Measurements from ENCODE around the gene WDR5. TPM values are rescaled to one million over a fixed set of nuclear protein-coding genes. Genes with fewer than 3 reads are reported as not detected.

The WDR5 gene
- total RNA-seq, 2 experiments from 2014 or later: 32.1 to 32.7 TPM

DNA sequence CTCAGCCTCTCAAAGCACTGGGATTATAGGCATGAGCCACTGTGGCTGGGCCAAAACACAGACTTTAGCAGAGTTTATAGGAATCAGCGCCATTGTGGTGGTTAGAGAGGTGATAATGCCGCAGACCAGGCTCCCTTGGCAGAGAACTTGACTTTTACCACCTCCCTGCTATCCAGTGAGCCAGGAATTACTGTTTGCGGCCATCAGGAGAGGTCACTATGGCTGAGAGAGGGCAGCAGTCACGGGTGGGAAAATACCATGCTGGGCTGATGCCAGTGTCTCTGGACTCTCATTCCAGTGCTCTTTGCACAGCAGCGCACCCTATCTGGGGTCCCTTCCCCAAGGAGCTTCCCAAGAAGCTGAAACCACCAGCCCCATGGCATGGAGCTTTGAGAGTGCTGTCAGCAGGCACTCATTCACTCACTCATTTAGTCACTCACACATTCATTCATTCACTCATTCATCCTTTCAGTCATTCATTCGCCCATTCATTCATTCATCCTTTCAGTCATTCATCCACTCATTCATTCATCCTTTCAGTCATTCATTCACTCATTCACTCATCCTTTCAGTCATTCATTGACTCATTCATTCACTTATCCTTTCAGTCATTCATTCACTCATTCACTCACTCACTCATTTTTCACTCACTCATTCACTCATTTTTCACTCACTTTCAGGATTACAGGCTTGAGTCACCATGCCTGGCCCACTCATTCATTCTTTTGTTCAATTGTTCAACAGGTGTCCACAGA, 55.8 kb downstream of the WDR5 start:
- H3K4me3 Mint-ChIP-seq: no peak overlapping the region
- POLR2A ChIA-PET: interaction anchor here (0.6 kb wide), 1 partner anchor 39 kb away, joined by 3 read pairs; no protein-coding TSS in a partner anchor
- H3K27ac Mint-ChIP-seq: no peak overlapping the region
- peaks cover 4% of the 10 kb centered on the region for H3K27me3 Mint-ChIP-seq
- no peak for DNase-seq
- CTCF ChIA-PET: no interaction called here
- H3K4me1 Mint-ChIP-seq: peaks cover 10% of the 10 kb centered on the region
- no peaks in the 10 kb centered on the region for H3K36me3 Mint-ChIP-seq (ENCODE audit: low read depth)
- no peaks in the 10 kb centered on the region for H3K9me3 Mint-ChIP-seq

DNA sequence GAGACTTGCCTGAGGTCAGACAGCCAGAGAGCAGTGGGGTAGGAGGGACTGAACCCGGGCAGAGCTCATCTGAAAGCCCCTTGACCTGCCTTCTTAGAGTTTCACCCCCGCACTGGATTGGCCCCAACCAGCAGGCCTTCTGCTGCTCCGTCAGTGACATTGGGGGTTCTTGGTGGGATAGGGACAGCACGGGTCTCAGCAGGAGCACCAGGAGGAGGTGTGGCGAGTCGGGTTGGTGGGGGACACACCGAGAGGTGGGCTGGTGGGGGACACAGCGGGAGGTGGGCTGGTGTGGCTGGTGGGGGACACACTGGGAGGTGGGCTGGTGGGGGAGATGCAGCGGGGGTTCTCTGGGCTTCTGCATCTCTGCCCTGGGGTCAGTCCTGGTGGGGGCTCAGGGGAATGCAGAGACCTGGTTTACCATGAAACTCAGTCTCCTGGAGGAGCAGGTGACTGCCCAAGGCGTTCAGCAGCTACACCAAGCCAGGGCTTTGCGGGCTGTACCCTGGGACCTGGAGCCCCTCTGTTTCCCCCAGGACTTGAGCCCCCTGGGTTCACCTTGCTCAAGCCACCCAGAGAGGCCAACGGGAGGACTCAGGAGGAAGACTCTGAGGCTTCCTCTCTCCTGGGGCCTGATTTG, 56.5 kb downstream of the WDR5 start:
- POLR2A ChIA-PET: no interaction called here
- H3K36me3 Mint-ChIP-seq (ENCODE audit: low read depth): no peaks in the 10 kb centered on the region
- H3K27me3 Mint-ChIP-seq: peaks cover 6% of the 10 kb centered on the region
- CTCF ChIA-PET: no interaction called here
- DNase-seq: no peak
- peaks cover 14% of the 10 kb centered on the region for H3K4me1 Mint-ChIP-seq
- H3K9me3 Mint-ChIP-seq: no peaks in the 10 kb centered on the region
- no peak overlapping the region for H3K27ac Mint-ChIP-seq
- H3K4me3 Mint-ChIP-seq: no peak overlapping the region

DNA sequence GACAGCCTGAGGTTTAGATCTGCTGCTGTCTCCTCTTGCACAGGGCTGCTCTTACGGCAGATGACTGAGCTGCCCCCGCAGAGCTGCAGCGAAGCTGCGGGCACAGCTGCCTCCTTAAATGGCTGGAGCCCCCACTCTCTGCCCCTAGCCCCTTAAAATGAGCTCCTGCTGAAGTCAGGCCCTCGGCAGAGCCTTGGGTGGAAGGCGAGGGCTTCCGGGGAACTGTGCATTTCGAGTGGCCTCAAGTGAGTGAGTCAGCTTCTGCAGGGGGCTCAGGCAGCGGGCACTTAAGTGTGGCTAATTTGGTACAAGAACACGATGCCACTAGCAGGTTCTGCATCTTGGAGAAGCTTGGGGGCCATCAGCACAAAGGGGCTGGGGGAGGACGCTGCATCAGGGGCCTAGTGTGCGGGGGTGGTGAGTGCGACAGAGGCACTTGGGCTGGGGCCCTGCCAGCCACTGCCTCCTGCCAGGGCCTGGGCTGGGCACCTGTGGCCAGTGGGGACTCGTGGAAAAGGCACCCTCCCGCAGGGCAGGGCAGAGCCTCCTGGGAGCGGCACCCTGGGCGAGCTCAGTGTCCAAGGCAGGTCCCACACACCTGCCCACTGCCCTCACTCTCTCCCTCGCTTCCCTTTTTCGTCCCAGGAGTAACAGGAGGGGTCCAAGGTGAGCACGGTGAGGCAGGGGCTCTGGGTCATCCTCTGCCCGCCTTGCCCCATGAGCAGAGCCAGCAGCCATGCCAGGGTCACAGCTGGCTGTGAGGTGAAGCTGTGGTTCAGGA, 57.3 kb downstream of the WDR5 start:
- H3K9me3 Mint-ChIP-seq: no peaks in the 10 kb centered on the region
- POLR2A ChIA-PET: no interaction called here

DNA sequence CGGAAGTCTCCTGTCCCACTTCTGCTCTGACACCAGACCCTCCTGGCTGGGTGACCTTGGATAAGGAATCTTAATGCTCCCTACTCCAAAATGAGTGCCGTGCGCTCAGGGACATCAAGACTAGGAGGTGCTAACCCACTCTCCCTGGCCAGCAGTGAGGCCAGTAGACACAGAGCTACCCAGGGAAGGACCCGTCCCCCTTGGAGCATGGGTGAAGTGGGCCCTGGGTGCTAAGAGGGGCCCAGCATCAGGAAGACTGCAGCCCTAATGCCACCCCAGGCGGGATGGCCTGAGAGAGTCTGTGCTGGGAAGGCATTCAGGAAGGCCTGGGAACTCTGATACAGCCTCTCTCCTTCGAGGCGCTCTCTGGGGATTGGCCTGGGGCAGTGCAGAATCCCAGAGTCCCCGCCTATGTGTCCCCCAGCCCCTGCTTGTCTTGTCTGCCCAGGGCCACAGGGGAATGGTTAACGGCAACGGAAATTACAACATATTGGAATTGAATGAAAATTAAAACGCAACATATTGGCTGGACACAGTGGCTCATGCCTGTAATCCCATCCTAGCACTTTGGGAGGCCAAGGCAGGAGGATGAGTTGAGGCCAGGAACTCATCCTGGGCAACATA, 58.1 kb downstream of the WDR5 start:
- ChIA-PET POLR2A (no interaction called here), CTCF (no interaction called here)
- peaks cover 25% of the 10 kb centered on the region for H3K4me1 Mint-ChIP-seq
- peaks cover 6% of the 10 kb centered on the region for H3K27me3 Mint-ChIP-seq
- no peaks in the 10 kb centered on the region for H3K36me3 Mint-ChIP-seq (ENCODE audit: low read depth)
- DNase-seq: no peak
- no peaks in the 10 kb centered on the region for H3K9me3 Mint-ChIP-seq
- H3K4me3 Mint-ChIP-seq: no peak overlapping the region
- H3K27ac Mint-ChIP-seq: no peak overlapping the region

More for the DNA sequence above, 57.3 kb downstream of the WDR5 start:
- DNase-seq: no peak
- H3K27ac Mint-ChIP-seq: no peak overlapping the region
- CTCF ChIA-PET: no interaction called here
- H3K27me3 Mint-ChIP-seq: peaks cover 6% of the 10 kb centered on the region
- H3K4me1 Mint-ChIP-seq: peaks cover 19% of the 10 kb centered on the region
- no peaks in the 10 kb centered on the region for H3K36me3 Mint-ChIP-seq (ENCODE audit: low read depth)
- H3K4me3 Mint-ChIP-seq: no peak overlapping the region

DNA sequence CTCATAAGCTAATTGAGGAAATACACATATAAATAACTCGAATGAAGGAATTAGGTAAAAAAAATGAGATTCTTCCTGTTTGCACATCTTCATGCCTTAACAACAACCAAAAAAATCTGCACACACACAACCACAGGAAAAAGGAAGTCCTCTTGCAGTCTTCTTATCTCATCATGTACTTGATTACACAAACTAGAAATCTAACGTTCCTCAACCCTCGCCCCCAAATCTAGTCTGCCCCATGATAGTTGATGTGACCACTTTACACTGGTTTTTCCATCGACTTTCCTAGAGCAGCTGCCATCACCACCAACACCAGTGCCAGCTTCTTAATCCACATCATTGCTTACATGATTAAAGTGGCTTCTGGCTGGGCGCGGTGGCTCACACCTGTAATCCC, 59.7 kb downstream of the WDR5 start:
- DNase-seq: no peak
- Mint-ChIP-seq H3K4me1 (peaks cover 27% of the 10 kb centered on the region), H3K4me3 (no peak overlapping the region), H3K36me3 (ENCODE audit: low read depth) (no peaks in the 10 kb centered on the region), H3K27ac (peak overlapping the region; percentile 61), H3K27me3 (peaks cover 7% of the 10 kb centered on the region), H3K9me3 (no peaks in the 10 kb centered on the region)
- ChIA-PET CTCF (interaction anchor here (0.7 to 1.4 kb wide), 3 partner anchors 24 to 171 kb away, joined by 3 read pairs; no protein-coding TSS in a partner anchor), POLR2A (interaction anchor here (1.1 kb wide), 1 partner anchor 10 kb away, joined by 3 read pairs; no protein-coding TSS in a partner anchor)

DNA sequence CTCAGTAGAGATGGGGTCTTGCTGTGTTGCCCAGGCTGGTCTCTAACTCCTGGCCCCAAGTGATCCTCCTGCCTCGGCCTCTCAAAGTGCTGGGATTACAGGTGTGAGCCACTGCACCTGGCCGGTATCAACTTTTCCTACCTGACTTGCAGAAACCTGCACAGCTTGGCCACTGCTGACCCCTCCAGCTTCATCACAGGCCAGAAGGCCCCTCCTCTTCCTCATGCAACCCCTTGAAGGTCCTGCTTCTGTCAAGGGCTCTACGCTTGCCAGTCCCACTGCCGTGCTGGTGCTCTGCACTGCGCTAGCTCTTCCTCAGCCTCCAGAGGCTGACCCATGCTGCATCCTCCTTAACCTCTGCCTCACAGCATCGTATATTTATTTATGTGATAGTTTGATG, 61.0 kb downstream of the WDR5 start:
- H3K9me3 Mint-ChIP-seq: no peaks in the 10 kb centered on the region
- H3K27me3 Mint-ChIP-seq: peaks cover 9% of the 10 kb centered on the region
- ChIA-PET POLR2A (no interaction called here), CTCF (no interaction called here)
- H3K27ac Mint-ChIP-seq: no peak overlapping the region
- DNase-seq: no peak
- H3K36me3 Mint-ChIP-seq (ENCODE audit: low read depth): no peaks in the 10 kb centered on the region
- peaks cover 27% of the 10 kb centered on the region for H3K4me1 Mint-ChIP-seq
- no peak overlapping the region for H3K4me3 Mint-ChIP-seq

DNA sequence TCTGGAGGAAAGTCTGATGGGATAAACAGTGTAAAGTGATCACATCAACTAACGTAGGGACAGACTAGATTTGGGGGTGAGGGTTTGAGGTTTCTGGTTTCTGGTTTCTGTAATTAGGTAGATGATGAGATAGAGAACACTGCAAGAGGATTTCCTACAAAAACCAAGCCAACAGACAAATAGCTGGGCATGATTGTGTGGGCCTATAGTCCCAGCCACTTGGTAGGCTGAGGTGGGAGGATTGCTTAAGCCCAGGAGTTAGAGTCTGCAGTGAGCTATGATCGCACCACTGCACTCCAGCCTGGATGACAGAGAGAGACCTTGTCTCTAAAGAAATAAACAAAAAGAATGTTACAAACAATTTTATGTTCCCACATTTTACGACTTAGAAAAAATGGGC, 62.9 kb downstream of the WDR5 start:
- no peaks in the 10 kb centered on the region for H3K9me3 Mint-ChIP-seq
- POLR2A ChIA-PET: no interaction called here
- CTCF ChIA-PET: interaction anchor here (1.0 to 1.8 kb wide), 3 partner anchors 28 to 103 kb away, joined by 3 to 5 read pairs (median 5); no protein-coding TSS in a partner anchor
- H3K36me3 Mint-ChIP-seq (ENCODE audit: low read depth): no peaks in the 10 kb centered on the region
- no peak overlapping the region for H3K4me3 Mint-ChIP-seq
- H3K4me1 Mint-ChIP-seq: peaks cover 27% of the 10 kb centered on the region
- DNase-seq: no peak
- H3K27ac Mint-ChIP-seq: no peak overlapping the region
- H3K27me3 Mint-ChIP-seq: peaks cover 20% of the 10 kb centered on the region

DNA sequence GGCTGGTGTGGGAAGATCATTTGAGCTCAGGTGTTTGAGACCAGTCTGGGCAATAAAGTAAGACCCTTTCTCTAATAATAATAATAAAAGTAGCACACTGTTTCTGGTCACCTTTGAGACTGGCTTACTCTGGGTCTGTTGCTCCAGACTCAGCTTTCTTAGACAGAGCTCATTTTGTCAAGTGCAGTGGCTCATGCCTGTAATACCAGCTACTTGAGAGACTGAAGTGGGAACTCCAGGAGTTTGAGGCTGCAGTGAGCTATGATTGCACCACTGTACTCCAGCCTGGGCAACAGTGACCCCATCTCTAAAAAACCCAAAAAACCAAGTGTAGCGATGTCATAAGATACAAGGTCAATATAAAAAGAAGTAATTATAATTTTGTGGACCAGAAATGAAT, 64.8 kb downstream of the WDR5 start:
- CTCF ChIA-PET: interaction anchor here (1.3 to 1.7 kb wide), 2 partner anchors 17 to 242 kb away, joined by 3 to 5 read pairs; no protein-coding TSS in a partner anchor
- Mint-ChIP-seq H3K27me3 (peaks cover 24% of the 10 kb centered on the region), H3K9me3 (no peaks in the 10 kb centered on the region), H3K27ac (no peak overlapping the region), H3K4me3 (no peak overlapping the region), H3K4me1 (peaks cover 22% of the 10 kb centered on the region), H3K36me3 (ENCODE audit: low read depth) (no peaks in the 10 kb centered on the region)
- POLR2A ChIA-PET: no interaction called here
- DNase-seq: no peak

DNA sequence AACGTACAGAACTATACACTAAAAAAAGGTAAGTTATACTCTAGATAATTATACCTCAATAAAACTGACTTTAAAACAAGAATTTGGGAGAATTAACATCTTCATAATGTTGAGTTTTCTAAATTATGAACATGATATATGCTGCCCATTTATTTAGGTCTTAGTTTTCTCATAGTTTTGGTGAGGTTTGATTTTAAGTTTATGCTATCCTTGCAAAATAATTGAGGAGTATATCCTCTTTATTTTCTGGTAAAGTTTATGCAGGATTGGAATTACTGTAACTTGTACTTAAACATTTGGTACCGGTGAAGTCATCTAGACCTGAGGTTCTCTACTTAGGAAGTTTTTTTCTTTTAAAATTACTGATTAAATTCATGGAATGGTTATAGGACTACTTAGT, 67.3 kb downstream of the WDR5 start:
- no peak for DNase-seq
- peaks cover 23% of the 10 kb centered on the region for H3K27me3 Mint-ChIP-seq
- no peaks in the 10 kb centered on the region for H3K9me3 Mint-ChIP-seq
- H3K36me3 Mint-ChIP-seq (ENCODE audit: low read depth): no peaks in the 10 kb centered on the region
- peaks cover 8% of the 10 kb centered on the region for H3K4me1 Mint-ChIP-seq
- H3K27ac Mint-ChIP-seq: no peak overlapping the region
- ChIA-PET CTCF (no interaction called here), POLR2A (no interaction called here)
- no peak overlapping the region for H3K4me3 Mint-ChIP-seq

DNA sequence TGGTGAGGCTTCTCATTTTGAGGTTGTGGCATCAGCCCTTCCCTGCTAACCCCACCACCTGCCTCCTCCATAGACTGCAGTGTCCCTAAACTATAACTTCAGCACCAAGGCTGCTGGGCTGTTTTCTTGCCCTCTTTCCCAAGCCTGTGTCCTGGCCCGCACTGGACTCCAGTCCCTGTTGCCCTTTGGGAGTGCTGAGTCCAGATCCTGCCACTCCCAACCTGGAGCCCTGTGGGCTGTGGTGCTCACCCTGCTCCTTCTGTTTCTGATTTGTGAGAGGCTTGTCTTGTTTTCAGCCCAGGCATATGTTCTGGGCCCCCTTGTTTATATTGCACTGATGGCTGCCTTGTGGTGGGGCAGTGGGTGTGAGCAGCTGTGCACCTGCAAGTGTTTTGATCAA, 68.2 kb downstream of the WDR5 start:
- CTCF ChIA-PET: no interaction called here
- peaks cover 23% of the 10 kb centered on the region for H3K27me3 Mint-ChIP-seq
- POLR2A ChIA-PET: no interaction called here
- H3K9me3 Mint-ChIP-seq: no peaks in the 10 kb centered on the region
- H3K36me3 Mint-ChIP-seq (ENCODE audit: low read depth): no peaks in the 10 kb centered on the region
- peaks cover 2% of the 10 kb centered on the region for H3K4me1 Mint-ChIP-seq
- H3K27ac Mint-ChIP-seq: no peak overlapping the region
- DNase-seq: no peak
- H3K4me3 Mint-ChIP-seq: no peak overlapping the region

DNA sequence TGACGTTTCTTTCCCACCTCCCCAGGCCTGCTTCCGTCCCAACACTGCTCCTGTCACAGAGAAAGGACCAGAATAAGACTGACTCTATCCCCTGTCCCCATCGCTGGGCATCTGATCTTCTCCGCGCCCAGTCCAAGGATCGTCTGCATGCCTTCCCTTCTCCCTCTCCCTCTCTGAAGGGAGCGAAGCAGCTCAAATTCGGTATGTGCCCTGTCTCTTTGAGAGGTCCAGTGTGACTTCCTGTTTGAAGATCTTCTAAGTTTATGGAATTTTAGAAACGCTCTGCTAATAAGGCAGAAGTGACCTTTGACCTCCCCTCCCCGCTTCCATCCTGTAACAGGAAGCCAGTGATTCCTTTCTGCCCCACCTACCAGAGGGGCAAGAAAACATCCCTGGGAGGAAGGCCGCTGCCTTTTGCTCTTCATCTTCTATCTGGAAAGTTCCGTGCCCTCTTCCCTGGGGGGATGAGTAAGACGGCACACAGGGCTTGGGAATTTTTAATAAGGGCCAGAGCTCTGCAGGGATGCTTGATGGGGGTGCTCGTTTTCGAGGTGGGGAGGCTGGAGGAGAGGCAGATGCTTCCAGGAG, 69.2 kb downstream of the WDR5 start:
- H3K4me3 Mint-ChIP-seq: no peak overlapping the region
- peaks cover 21% of the 10 kb centered on the region for H3K27me3 Mint-ChIP-seq
- ChIA-PET CTCF (no interaction called here), POLR2A (no interaction called here)
- H3K36me3 Mint-ChIP-seq (ENCODE audit: low read depth): no peaks in the 10 kb centered on the region
- no peaks in the 10 kb centered on the region for H3K9me3 Mint-ChIP-seq
- no peak overlapping the region for H3K27ac Mint-ChIP-seq
- H3K4me1 Mint-ChIP-seq: no peaks in the 10 kb centered on the region
- DNase-seq: no peak

DNA sequence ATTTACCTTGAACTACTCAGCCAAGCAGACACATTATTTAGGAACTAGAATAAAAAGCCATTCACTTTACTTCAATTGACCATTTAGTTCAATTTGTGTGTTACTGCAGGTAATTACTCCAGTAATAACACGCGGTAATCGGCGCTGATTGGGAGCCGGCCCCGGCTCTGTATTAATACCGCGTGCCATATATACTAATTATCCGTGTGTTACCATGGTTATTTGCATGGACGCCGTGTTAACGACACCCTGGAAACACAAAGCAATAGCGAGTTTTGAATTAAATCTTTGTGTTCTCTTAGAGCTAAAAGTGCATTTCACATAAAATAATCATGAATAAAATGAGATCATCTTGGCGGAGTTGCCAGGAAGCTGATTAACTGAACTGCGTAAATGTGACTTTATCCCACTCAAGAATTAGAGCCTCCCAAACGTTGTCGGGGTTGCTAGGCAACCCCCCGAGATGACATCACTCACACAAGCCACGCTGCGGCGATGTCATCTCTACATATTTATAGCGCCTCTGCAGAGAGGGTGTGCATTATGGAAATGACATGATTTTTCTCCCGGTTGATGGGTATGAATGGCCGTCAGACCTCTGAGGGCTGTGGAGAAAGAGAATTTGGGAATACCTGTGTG, 69.9 kb downstream of the WDR5 start:
- POLR2A ChIA-PET: no interaction called here
- Mint-ChIP-seq H3K36me3 (ENCODE audit: low read depth) (no peaks in the 10 kb centered on the region), H3K27ac (no peak overlapping the region), H3K27me3 (peaks cover 21% of the 10 kb centered on the region), H3K9me3 (no peaks in the 10 kb centered on the region), H3K4me3 (no peak overlapping the region), H3K4me1 (no peaks in the 10 kb centered on the region)
- CTCF ChIA-PET: no interaction called here
- no peak for DNase-seq

Data from activated CD4-positive, alpha-beta memory T cell treated with anti-CD3 and anti-CD28 coated beads, Interleukin-2, amount 10 ng/mL, durations not matched to agents 7 days and 5 days (primary cell).